OCI-LY7 (cell line): ENCODE measurements around the gene DCAF15. TPM values are rescaled to one million over a fixed set of nuclear protein-coding genes. Genes with fewer than 3 reads are reported as not detected.

Experiments
- BruUV-seq: library from RNA; stranded (reverse); fragments of 400-500 nt; replicated peaks from 2 replicates; lab custom pipeline; 2021; lab: Mats Ljungman, UMichigan
- CTCF ChIA-PET: fragments of 300-600 bp; sonication (Branson Sonifier 250); formaldehyde crosslinking; loops from one replicate; lab custom pipeline; 2022; ENCODE audit warnings: antibody characterized with exemption; ENCODE audit not compliant: unreplicated experiment; lab: Charles Lee
- POLR2A ChIA-PET: fragments of 300-600 bp; sonication (Branson Sonifier 250); formaldehyde crosslinking; loops from one replicate; lab custom pipeline; 2022; ENCODE audit warnings: antibody characterized with exemption; lab: Charles Lee
- DNase-seq: peaks from one replicate; pipeline ENCODE4 v3.0.0-alpha.2; 2015; ENCODE audit warnings: low spot score
- H2AFZ ChIP-seq: fragments of 200-600 bp; sonication (generic), shearing (Covaris generic); 2 replicates; pipeline ENCODE4 v1.6.1; 2014; ENCODE audit warnings: mild to moderate bottlenecking, antibody characterized with exemption, low read length, moderate library complexity
- H3K27ac ChIP-seq: fragments of 200-600 bp; sonication (generic); 2 replicates; pipeline ENCODE4 v1.5.1; 2014; ENCODE audit warnings: mixed run types, low read depth, mild to moderate bottlenecking, moderate library complexity, low read length, inconsistent platforms; ENCODE audit not compliant: poor library complexity, severe bottlenecking
- H3K36me3 ChIP-seq: fragments of 200-600 bp; sonication (generic); 2 replicates; pipeline ENCODE4 v1.6.1; 2014; ENCODE audit warnings: mild to moderate bottlenecking, antibody characterized with exemption, low read length, moderate library complexity, mixed read lengths; ENCODE audit not compliant: insufficient read depth
- H3K4me1 ChIP-seq: fragments of 200-600 bp; sonication (generic); 2 replicates; pipeline ENCODE4 v1.5.1; 2014; ENCODE audit warnings: mild to moderate bottlenecking, low read length; ENCODE audit not compliant: insufficient read depth, poor library complexity, severe bottlenecking
- H3K4me2 ChIP-seq: fragments of 200-600 bp; sonication (generic); 2 replicates; pipeline ENCODE4 v1.6.1; 2014; ENCODE audit warnings: mild to moderate bottlenecking, low read length
- H3K4me3 ChIP-seq: fragments of 200-600 bp; sonication (generic); 2 replicates; pipeline ENCODE4 v1.5.1; 2014; ENCODE audit warnings: mild to moderate bottlenecking, low read depth, low read length; ENCODE audit not compliant: poor library complexity, severe bottlenecking
- H3K79me2 ChIP-seq: fragments of 200-600 bp; sonication (generic); 2 replicates; pipeline ENCODE4 v1.6.1; 2016; ENCODE audit warnings: low read depth, mild to moderate bottlenecking, low read length, moderate library complexity, mixed read lengths; ENCODE audit not compliant: insufficient read depth
- H3K9me2 ChIP-seq: fragments of 200-600 bp; sonication (generic); 2 replicates; pipeline ENCODE4 v1.6.1; 2016; ENCODE audit warnings: mild to moderate bottlenecking, low read length, mixed read lengths; ENCODE audit not compliant: insufficient read depth
- H3K9me3 ChIP-seq: fragments of 200-600 bp; sonication (generic); 2 replicates; pipeline ENCODE4 v1.6.1; 2014; ENCODE audit warnings: mild to moderate bottlenecking, mixed run types, low read length, mixed read lengths
- H4K20me1 ChIP-seq: fragments of 200-600 bp; sonication (generic); 2 replicates; pipeline ENCODE4 v1.6.1; 2014; ENCODE audit warnings: mild to moderate bottlenecking, antibody characterized with exemption, low read length, moderate library complexity, mixed read lengths; ENCODE audit not compliant: insufficient read depth
- CTCF ChIP-seq: fragments of 200-600 bp; sonication (generic); conservative IDR thresholded peaks from 2 replicates; pipeline ENCODE4 v1.5.1; 2014; ENCODE audit warnings: mild to moderate bottlenecking, antibody characterized with exemption, low read length, moderate library complexity, mixed read lengths
- EZH2phosphoT487 ChIP-seq: fragments of 200-600 bp; sonication (generic); IDR thresholded peaks from 2 replicates; pipeline ENCODE4 v1.6.1; 2018; ENCODE audit warnings: low read depth, borderline replicate concordance, mild to moderate bottlenecking, mixed run types, antibody characterized with exemption, low read length, moderate library complexity, mixed read lengths
- intact Hi-C: fragments of 100-400 bp; cut with micrococcal nuclease; formaldehyde crosslinking; loops from one replicate; pipeline ENCODE4 v1.10.0; 2022; ENCODE audit not compliant: unreplicated experiment
- total RNA-seq, 2 experiments: library from RNA; depleted of rRNA in 1 of 2; stranded (reverse); fragments of >200 nt in 1 of 2; shearing (Covaris generic) in 1 of 2; gene quantifications; 2 replicates each; pipeline ENCODE4 v1.2.3, GENCODE V29; 2014 to 2022

The DCAF15 gene
- total RNA-seq, 2 experiments from 2014 or later, result 71.3 to 86.2 TPM

GRCh38 chr19:13954185-13954584, 1.9 kb downstream of the DCAF15 start:
- no peak overlapping the region for H3K27ac ChIP-seq
- CTCF ChIA-PET, result no interaction called here
- no peaks in the 10 kb centered on the region for H3K9me3 ChIP-seq
- DNase-seq, result no peak
- no peak for TF ChIP-seq CTCF
- TF ChIP-seq EZH2phosphoT487, result no peak
- H2AFZ ChIP-seq, result no peak overlapping the region
- peak overlapping the region; percentile 81 for H3K4me2 ChIP-seq
- H3K4me1 ChIP-seq, result peaks cover 16% of the 10 kb centered on the region
- peaks cover 16% of the 10 kb centered on the region for H3K79me2 ChIP-seq
- BruUV-seq, result no TSS peak
- H3K36me3 ChIP-seq, result peaks cover 45% of the 10 kb centered on the region
- H3K9me2 ChIP-seq, result no peaks in the 10 kb centered on the region
- peak overlapping the region; percentile 85 for H3K4me3 ChIP-seq
- H4K20me1 ChIP-seq, result no peaks in the 10 kb centered on the region
- POLR2A ChIA-PET, result no interaction called here
- intact Hi-C loops, result loop anchor here (5.0 kb wide), 2 partner anchors 72 to 78 kb away; partner anchors contain the start of gene IL27RA

DNA sequence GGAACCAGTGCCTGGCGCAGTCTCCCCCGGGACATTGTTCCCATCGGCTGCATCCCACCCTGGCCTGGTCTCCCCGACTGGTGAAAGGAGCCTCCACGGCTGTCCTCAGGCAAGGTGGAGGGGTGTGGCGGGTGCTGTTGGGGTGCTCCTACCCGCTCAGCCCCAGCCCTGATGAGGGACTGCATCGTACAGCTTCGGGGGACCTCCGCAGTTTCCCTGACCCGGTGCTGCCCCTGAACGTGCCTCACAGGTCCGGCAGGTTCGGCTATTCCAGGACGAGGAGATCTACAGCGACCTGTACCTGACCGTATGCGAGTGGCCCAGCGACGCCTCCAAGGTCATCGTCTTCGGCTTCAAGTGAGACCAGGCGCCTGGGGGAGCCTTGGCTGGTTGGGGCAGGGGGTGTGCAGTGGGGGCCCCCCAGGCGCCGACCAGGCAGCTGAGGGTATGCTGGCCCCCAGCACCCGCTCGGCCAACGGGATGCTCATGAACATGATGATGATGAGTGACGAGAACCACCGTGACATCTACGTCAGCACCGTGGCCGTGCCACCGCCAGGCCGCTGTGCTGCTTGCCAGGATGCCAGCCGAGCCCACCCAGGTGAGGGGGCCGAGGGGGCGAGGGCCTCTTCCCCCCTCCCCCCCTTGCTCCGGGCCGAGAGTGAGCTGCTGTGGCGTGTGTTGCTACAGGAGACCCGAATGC, 3.5 kb downstream of the DCAF15 start:
- TF ChIP-seq EZH2phosphoT487 (no peak), CTCF (no peak)
- CTCF ChIA-PET, result no interaction called here
- peaks cover 16% of the 10 kb centered on the region for H3K79me2 ChIP-seq
- H3K4me3 ChIP-seq, result no peak overlapping the region
- no TSS peak for BruUV-seq
- no peak overlapping the region for H2AFZ ChIP-seq
- no peaks in the 10 kb centered on the region for H3K9me3 ChIP-seq
- intact Hi-C loops, result no loop called here
- no peak overlapping the region for H3K4me2 ChIP-seq
- DNase-seq, result no peak
- peaks cover 16% of the 10 kb centered on the region for H3K4me1 ChIP-seq
- no peak overlapping the region for H3K27ac ChIP-seq
- POLR2A ChIA-PET, result no interaction called here
- no peaks in the 10 kb centered on the region for H4K20me1 ChIP-seq
- H3K36me3 ChIP-seq, result peaks cover 61% of the 10 kb centered on the region
- no peaks in the 10 kb centered on the region for H3K9me2 ChIP-seq

- ChIA-PET CTCF (no interaction called here), POLR2A (no interaction called here)
- Histone ChIP-seq H3K9me2 (no peaks in the 10 kb centered on the region), H3K36me3 (peaks cover 65% of the 10 kb centered on the region), H3K79me2 (peaks cover 16% of the 10 kb centered on the region), H2AFZ (no peak overlapping the region), H3K4me1 (peaks cover 16% of the 10 kb centered on the region), H3K27ac (no peak overlapping the region), H4K20me1 (no peaks in the 10 kb centered on the region), H3K4me2 (no peak overlapping the region), H3K9me3 (no peaks in the 10 kb centered on the region), H3K4me3 (no peak overlapping the region)
- DNase-seq, result no peak
- no TSS peak for BruUV-seq
- intact Hi-C loops, result no loop called here
- no peak for TF ChIP-seq EZH2phosphoT487
- no peak for TF ChIP-seq CTCF
Observed at GRCh38 chr19:13956365-13956744, 4.0 kb downstream of the DCAF15 start.
